H1 (cell line): Measurements from ENCODE around the gene CNOT10. TPM values are rescaled to one million over a fixed set of nuclear protein-coding genes. Genes with fewer than 3 reads are reported as not detected.

ENCODE experiments used
- CTCF ChIA-PET: fragments of 300-600 bp; sonication (Branson Sonifier 250); formaldehyde crosslinking; loops from one replicate; lab custom pipeline; 2021; ENCODE audit not compliant: partially characterized antibody; lab: Charles Lee
- POLR2A ChIA-PET: fragments of 300-600 bp; sonication (Branson Sonifier 250); formaldehyde crosslinking; loops from one replicate; lab custom pipeline; 2021; ENCODE audit warnings: inconsistent platforms; ENCODE audit not compliant: partially characterized antibody; lab: Charles Lee
- DNase-seq, 2 experiments: peaks; one replicate each; pipeline versions ENCODE4 v3.0.0 to v3.0.0-alpha.2; 2010 to 2022; ENCODE audit warnings: low spot score in 2 of 2, low read depth in 1 of 2, mixed read lengths in 1 of 2
- FAIRE-seq: peaks from 2 replicates; lab custom pipeline; 2011; peaks lifted over from hg19 to GRCh38; lab: Jason Lieb, UNC
- H2AFZ ChIP-seq: 2 replicates; pipeline ENCODE4 v1.8.1; 2012; ENCODE audit warnings: low read length, inconsistent platforms
- H2AK5ac ChIP-seq: 2 replicates; pipeline ENCODE4 v1.6.1; 2013; ENCODE audit warnings: low read depth, low read length
- H2BK120ac ChIP-seq: replicated peaks from 2 replicates; pipeline ENCODE3; 2013; ENCODE audit warnings: low read depth, low read length, inconsistent platforms
- H2BK12ac ChIP-seq: 2 replicates; pipeline ENCODE4 v1.6.1; 2013; ENCODE audit warnings: low read depth, low read length
- H2BK15ac ChIP-seq: 2 replicates; pipeline ENCODE4 v1.6.1; 2013; ENCODE audit warnings: low read length
- H2BK20ac ChIP-seq: 2 replicates; pipeline ENCODE4 v1.6.1; 2013; ENCODE audit warnings: low read length
- H2BK5ac ChIP-seq: 2 replicates; pipeline ENCODE4 v1.6.1; 2013; ENCODE audit warnings: low read depth, low read length
- H3K14ac ChIP-seq: 2 replicates; pipeline ENCODE4 v1.6.1; 2013; ENCODE audit warnings: inconsistent platforms; ENCODE audit not compliant: insufficient read length
- H3K18ac ChIP-seq: 2 replicates; pipeline ENCODE4 v1.6.1; 2013; ENCODE audit warnings: low read length; ENCODE audit errors: extremely low read depth
- H3K23ac ChIP-seq: 2 replicates; pipeline ENCODE4 v1.6.1; 2013; ENCODE audit warnings: inconsistent platforms; ENCODE audit not compliant: insufficient read length
- H3K23me2 ChIP-seq: 2 replicates; pipeline ENCODE4 v1.6.1; 2013; ENCODE audit warnings: low read depth, low read length
- H3K27ac ChIP-seq: 2 replicates; pipeline ENCODE4 v1.6.1; 2011; ENCODE audit warnings: low read depth, low read length, inconsistent platforms
- H3K27me3 ChIP-seq, 4 experiments: replicated peaks in 1 of 4; 1 replicate in 1 of 4; 2 replicates in 3 of 4; pipeline versions ENCODE4 v1.6.1 to v1.8.1; 2011 to 2013; ENCODE audit warnings: low read length in 3 of 4, mild to moderate bottlenecking in 3 of 4, inconsistent platforms in 2 of 4, mixed read lengths in 2 of 4, moderate library complexity in 1 of 4; ENCODE audit not compliant: control insufficient read depth in 3 of 4, insufficient read depth in 3 of 4; ENCODE audit errors: extremely low read depth in 1 of 4
- H3K36me3 ChIP-seq, 4 experiments: 2 replicates each; pipeline versions ENCODE4 v1.6.1 to v1.8.1; 2011 to 2013; ENCODE audit warnings: mild to moderate bottlenecking in 4 of 4, low read length in 3 of 4, moderate library complexity in 2 of 4, control low read depth in 1 of 4, inconsistent platforms in 1 of 4; ENCODE audit not compliant: insufficient read depth in 4 of 4, control insufficient read depth in 2 of 4
- H3K4ac ChIP-seq: replicated peaks from 2 replicates; pipeline ENCODE3; 2013; ENCODE audit warnings: low read length, low read depth, mixed read lengths, inconsistent platforms; ENCODE audit not compliant: insufficient read length
- H3K4me1 ChIP-seq, 4 experiments: replicated peaks in 1 of 4; 1 replicate in 1 of 4; 2 replicates in 3 of 4; pipeline versions ENCODE4 v1.6.1 to v1.8.1; 2011 to 2013; ENCODE audit warnings: low read length in 3 of 4, inconsistent platforms in 2 of 4, mixed read lengths in 1 of 4; ENCODE audit not compliant: insufficient read depth in 4 of 4, control insufficient read depth in 3 of 4
- H3K4me2 ChIP-seq, 2 experiments: 2 replicates each; pipeline versions ENCODE4 v1.6.1 to v1.8.1; 2011 to 2013; ENCODE audit warnings: low read depth in 2 of 2, low read length in 2 of 2, control low read depth in 1 of 2, inconsistent platforms in 1 of 2, mild to moderate bottlenecking in 1 of 2; ENCODE audit not compliant: insufficient read depth in 1 of 2
- H3K4me3 ChIP-seq, 4 experiments: fragments of 200-600, 300-600 bp in 1 of 4; sonication (generic), shearing (Covaris generic), sonication (Bioruptor Twin) in 1 of 4; 2 replicates each; pipeline versions ENCODE4 v1.5.1 to v1.8.1; 2011 to 2016; ENCODE audit warnings: low read length in 4 of 4, low read depth in 3 of 4, control low read depth in 2 of 4, inconsistent platforms in 2 of 4, mild to moderate bottlenecking in 2 of 4, mixed read lengths in 1 of 4, moderate library complexity in 1 of 4; ENCODE audit not compliant: insufficient read depth in 2 of 4; ENCODE audit errors: extremely low read depth in 1 of 4
- H3K56ac ChIP-seq: replicated peaks from 2 replicates; pipeline ENCODE3; 2013; ENCODE audit warnings: low read depth, mild to moderate bottlenecking, mixed read lengths, low read length, inconsistent platforms; ENCODE audit not compliant: insufficient read length
- H3K79me1 ChIP-seq: 2 replicates; pipeline ENCODE4 v1.6.1; 2013; ENCODE audit warnings: low read depth, low read length, control low read depth
- H3K79me2 ChIP-seq, 2 experiments: 2 replicates each; pipeline versions ENCODE4 v1.6.1 to v1.8.1; 2012 to 2013; ENCODE audit warnings: low read length in 2 of 2, mild to moderate bottlenecking in 2 of 2, inconsistent platforms in 1 of 2; ENCODE audit not compliant: insufficient read depth in 2 of 2, control insufficient read depth in 1 of 2
- H3K9ac ChIP-seq, 4 experiments: replicated peaks in 1 of 4; 1 replicate in 1 of 4; 2 replicates in 3 of 4; pipeline versions ENCODE4 v1.6.1 to v1.8.1; 2011 to 2013; ENCODE audit warnings: low read depth in 3 of 4, low read length in 3 of 4, control low read depth in 2 of 4, mild to moderate bottlenecking in 2 of 4, moderate library complexity in 2 of 4, inconsistent platforms in 1 of 4; ENCODE audit errors: extremely low read depth in 1 of 4
- H3K9me3 ChIP-seq, 2 experiments: 2 replicates each; pipeline versions ENCODE4 v1.6.1 to v1.8.1; 2012 to 2013; ENCODE audit warnings: mild to moderate bottlenecking in 2 of 2, moderate library complexity in 2 of 2, control low read depth in 1 of 2, inconsistent platforms in 1 of 2, low read depth in 1 of 2, low read length in 1 of 2, mixed read lengths in 1 of 2; ENCODE audit not compliant: insufficient read depth in 2 of 2
- H4K20me1 ChIP-seq, 2 experiments: replicated peaks in 1 of 2; 2 replicates each; pipeline versions ENCODE3 to v1.8.1; 2011 to 2013; ENCODE audit warnings: inconsistent platforms in 2 of 2, low read length in 2 of 2, mild to moderate bottlenecking in 1 of 2; ENCODE audit not compliant: insufficient read depth in 2 of 2, control insufficient read depth in 1 of 2
- H4K5ac ChIP-seq: 2 replicates; pipeline ENCODE4 v1.6.1; 2013; ENCODE audit warnings: low read length, low read depth, mixed read lengths, inconsistent platforms; ENCODE audit not compliant: insufficient read length
- H4K8ac ChIP-seq: 2 replicates; pipeline ENCODE4 v1.8.0; 2013; ENCODE audit warnings: mild to moderate bottlenecking, moderate library complexity, low read length, inconsistent platforms; ENCODE audit not compliant: insufficient read depth; ENCODE audit errors: extremely low read depth
- H4K91ac ChIP-seq: replicated peaks from 2 replicates; pipeline ENCODE3; 2013; ENCODE audit warnings: low read length, mixed read lengths, inconsistent platforms; ENCODE audit not compliant: insufficient read length
- CBX5 ChIP-seq: fragments of 300-800, 300-1000 bp; sonication (generic); IDR thresholded peaks from 2 replicates; pipeline ENCODE4 v1.7.1; 2016; ENCODE audit warnings: antibody characterized with exemption, low read length, low read depth
- CBX8 ChIP-seq: fragments of 300-800, 300-1000 bp; sonication (generic); IDR thresholded peaks from 2 replicates; pipeline ENCODE4 v1.7.1; 2016; ENCODE audit warnings: low read depth, low read length, borderline replicate concordance
- CHD1 ChIP-seq: IDR thresholded peaks from 2 replicates; pipeline ENCODE4 v1.6.1; 2012; ENCODE audit warnings: low read depth, low read length, improper control_type of control experiment
- E2F6 ChIP-seq: IDR thresholded peaks from 2 replicates; pipeline ENCODE4 v1.6.1; 2012; ENCODE audit warnings: inconsistent platforms
- EGR1 ChIP-seq: IDR thresholded peaks from 2 replicates; pipeline ENCODE4 v1.6.1; 2011; ENCODE audit warnings: low read depth, low read length, borderline replicate concordance
- KDM1A ChIP-seq: fragments of 200-600, 300-600 bp; sonication (generic); IDR thresholded peaks from 2 replicates; pipeline ENCODE4 v1.7.1; 2016; ENCODE audit warnings: mild to moderate bottlenecking, low read length, borderline replicate concordance
- RAD21 ChIP-seq, 2 experiments: IDR thresholded peaks in 1 of 2; conservative IDR thresholded peaks in 1 of 2; 2 replicates each; pipeline ENCODE4 v1.6.1; 2011; ENCODE audit warnings: low read depth in 2 of 2, low read length in 2 of 2, improper control_type of control experiment in 1 of 2, inconsistent platforms in 1 of 2, mild to moderate bottlenecking in 1 of 2, moderate library complexity in 1 of 2
- RNF2 ChIP-seq: fragments of 200-900, 300-1000 bp; sonication (generic); IDR thresholded peaks from 2 replicates; pipeline ENCODE4 v1.7.1; 2016; ENCODE audit warnings: borderline replicate concordance, low read depth, mild to moderate bottlenecking, antibody characterized with exemption, low read length; ENCODE audit not compliant: poor library complexity, severe bottlenecking; ENCODE audit errors: missing control alignments
- SP1 ChIP-seq: IDR thresholded peaks from 2 replicates; pipeline ENCODE4 v1.6.1; 2011; ENCODE audit warnings: low read depth, low read length
- SP4 ChIP-seq: IDR thresholded peaks from 2 replicates; pipeline ENCODE4 v1.6.1; 2012; ENCODE audit warnings: low read length, inconsistent platforms
- SRF ChIP-seq: IDR thresholded peaks from 2 replicates; pipeline ENCODE4 v1.6.1; 2011; ENCODE audit warnings: mild to moderate bottlenecking, low read depth, low read length, moderate library complexity
- TAF1 ChIP-seq: IDR thresholded peaks from 2 replicates; pipeline ENCODE4 v1.6.1; 2011; ENCODE audit warnings: mild to moderate bottlenecking, low read depth, low read length
- TEAD4 ChIP-seq: IDR thresholded peaks from 2 replicates; pipeline ENCODE4 v1.6.1; 2012; ENCODE audit warnings: low read depth, low read length, inconsistent platforms, mixed read lengths
- YY1 ChIP-seq: IDR thresholded peaks from 2 replicates; pipeline ENCODE4 v1.6.1; 2011; ENCODE audit warnings: low read depth, mild to moderate bottlenecking, low read length
- WGBS, 2 experiments: shearing (Covaris generic) in 1 of 2; methylation state at CpG; one replicate each; pipeline versions ENCODE4 v1.1.6 to v1.1.7; 2013 to 2015; ENCODE audit warnings: low lambda C conversion rate in 2 of 2, mixed read lengths in 2 of 2, inconsistent platforms in 1 of 2, low coverage in 1 of 2, missing lambda C conversion rate in 1 of 2; ENCODE audit not compliant: insufficient replicate concordance in 2 of 2, insufficient coverage in 1 of 2, insufficient read length in 1 of 2; ENCODE audit errors: extremely low coverage in 1 of 2, missing lambda C conversion rate in 1 of 2; 5-methylcytosine and 5-hydroxymethylcytosine counted together
- polyA plus RNA-seq, 7 experiments: library from polyadenylated mRNA; depleted of rRNA in 3 of 7; stranded (reverse) in 5 of 7; unstranded in 2 of 7; fragments of >200 nt in 5 of 7; fragments of 200-250 nt in 2 of 7; gene quantifications; 1 replicate in 5 of 7; 2 replicates in 1 of 7; 4 replicates in 1 of 7; pipeline versions ENCODE4 v1.2.1 to v1.2.3, GENCODE V29; 2011 to 2013; ENCODE audit warnings: missing spikeins in 2 of 7, mixed read lengths in 2 of 7
- total RNA-seq: library from RNA; stranded (reverse); fragmentation: NEBNext Ultra II Directional; extraction: Animal tissue kit (Norgen Biotek cat#: 25700); gene quantifications from 2 replicates; pipeline ENCODE4 v1.2.1, GENCODE V29; 2021

CNOT10 gene
- total and polyA plus RNA-seq, 2 of the 8 experiments (the other 6 are each of a cell fraction or from before 2014, with no cell fraction given): 39.9 to 55.9 TPM

- Histone ChIP-seq H2BK12ac (no peak overlapping the region), H2AK5ac (no peak overlapping the region), H3K23ac (no peak overlapping the region), H3K9ac (no peak overlapping the region), H3K23me2 (no peaks in the 10 kb centered on the region), H2BK15ac (no peak overlapping the region), H4K8ac (no peak overlapping the region), H3K27me3 (no peaks in the 10 kb centered on the region), H3K4me3 (no peak overlapping the region), H3K56ac (no peak overlapping the region), H3K79me2 (no peaks in the 10 kb centered on the region), H4K20me1 (no peaks in the 10 kb centered on the region), H3K14ac (no peak overlapping the region), H3K27ac (no peak overlapping the region), H3K9me3 (peaks cover 3 to 6% of the 10 kb centered on the region in 2 experiments; a peak in 2 of 4 replicates), H3K18ac (no peak overlapping the region), H3K4ac (no peak overlapping the region), H2BK120ac (no peak overlapping the region), H2BK20ac (no peak overlapping the region), H2BK5ac (no peak overlapping the region), H3K4me1 (no peaks in the 10 kb centered on the region), H3K79me1 (no peaks in the 10 kb centered on the region; the same call in 1 of the 2 replicates), H2AFZ (no peak overlapping the region), H4K91ac (no peak overlapping the region), H4K5ac (no peak overlapping the region), H3K36me3 (peaks cover 0 to 38% (median 8%) of the 10 kb centered on the region in 4 experiments; a peak in 3 of 8 replicates), H3K4me2 (no peak overlapping the region)
- WGBS, 2 experiments: 98% methylated on average over 2 of the region's 2 CpGs; no CpG with 5 or more reads in 1 of the 2 experiments
- FAIRE-seq: no peak
- ChIA-PET CTCF (interaction anchor here (0.6 to 1.3 kb wide), 2 partner anchors 15 to 84 kb away, joined by 3 read pairs; no protein-coding TSS in a partner anchor), POLR2A (interaction anchor here (1.3 kb wide), 1 partner anchor 36 kb away, joined by 4 read pairs; no protein-coding TSS in a partner anchor)
- no peak for DNase-seq
- TF ChIP-seq RNF2 (no peak), RAD21 (IDR thresholded peaks at IDR 0.05 in 1 of 2, conservative IDR thresholded peaks at IDR 0.05 in 1 of 2; ENCODE audit: low read depth in 2 of 2, low read length in 2 of 2) (no peak), TEAD4 (no peak), KDM1A (no peak), CHD1 (no peak), CBX5 (no peak), SRF (no peak), YY1 (no peak), EGR1 (no peak), E2F6 (no peak), SP1 (no peak), CBX8 (no peak), SP4 (no peak), TAF1 (no peak)
Observed at GRCh38 chr3:32743934-32744333, 58.9 kb downstream of the CNOT10 start.
